Trophoblast cell (in vitro differentiated cells and primary cell): ENCODE data around the gene SLC13A2.

ENCODE experiments used
- DNase-seq, 2 donors: peaks; one replicate each; pipeline ENCODE4 v3.0.0-alpha.2; 2016
- H2AFZ ChIP-seq: 2 replicates; pipeline ENCODE4 v1.6.1; 2013; ENCODE audit warnings: low read length, moderate library complexity, mild to moderate bottlenecking; ENCODE audit not compliant: insufficient read depth, poor library complexity
- H2AK5ac ChIP-seq: 2 replicates; pipeline ENCODE4 v1.6.1; 2013; ENCODE audit warnings: mild to moderate bottlenecking, low read length
- H2BK120ac ChIP-seq: 2 replicates; pipeline ENCODE4 v1.6.1; 2013; ENCODE audit warnings: low read length, mild to moderate bottlenecking, moderate library complexity; ENCODE audit not compliant: insufficient read depth, poor library complexity
- H2BK12ac ChIP-seq: 2 replicates; pipeline ENCODE4 v1.6.1; 2013; ENCODE audit warnings: mild to moderate bottlenecking, low read length, moderate library complexity
- H2BK5ac ChIP-seq: 2 replicates; pipeline ENCODE4 v1.6.1; 2013; ENCODE audit warnings: low read length, low read depth, moderate library complexity, mild to moderate bottlenecking; ENCODE audit not compliant: poor library complexity
- H3K14ac ChIP-seq: 2 replicates; pipeline ENCODE4 v1.6.1; 2013; ENCODE audit warnings: mild to moderate bottlenecking, low read length
- H3K18ac ChIP-seq: 2 replicates; pipeline ENCODE4 v1.6.1; 2013; ENCODE audit warnings: mild to moderate bottlenecking, low read length
- H3K23ac ChIP-seq: 2 replicates; pipeline ENCODE4 v1.6.1; 2013; ENCODE audit warnings: low read length
- H3K27ac ChIP-seq: 2 replicates; pipeline ENCODE4 v1.5.1; 2013; ENCODE audit warnings: low read depth, mild to moderate bottlenecking, inconsistent platforms, low read length, moderate library complexity
- H3K27me3 ChIP-seq: 2 replicates; pipeline ENCODE4 v1.6.1; 2013; ENCODE audit warnings: inconsistent platforms, mild to moderate bottlenecking, low read length, moderate library complexity; ENCODE audit not compliant: insufficient read depth
- H3K36me3 ChIP-seq, 2 experiments: 1 replicate in 1 of 2; 2 replicates in 1 of 2; pipeline ENCODE4 v1.6.1; 2013; ENCODE audit warnings: low read length in 2 of 2, mild to moderate bottlenecking in 2 of 2, moderate library complexity in 1 of 2; ENCODE audit not compliant: insufficient read depth in 2 of 2, control insufficient read depth in 1 of 2
- H3K4ac ChIP-seq: 2 replicates; pipeline ENCODE4 v1.6.1; 2013; ENCODE audit warnings: low read depth, mild to moderate bottlenecking, low read length, moderate library complexity
- H3K4me1 ChIP-seq, 2 experiments: 1 replicate in 1 of 2; 2 replicates in 1 of 2; pipeline ENCODE4 v1.6.1; 2013; ENCODE audit warnings: low read length in 2 of 2, mild to moderate bottlenecking in 2 of 2, moderate library complexity in 1 of 2; ENCODE audit not compliant: insufficient read depth in 2 of 2, control insufficient read depth in 1 of 2
- H3K4me2 ChIP-seq: 2 replicates; pipeline ENCODE4 v1.6.1; 2013; ENCODE audit warnings: inconsistent platforms, mild to moderate bottlenecking, low read length, moderate library complexity
- H3K4me3 ChIP-seq: 2 replicates; pipeline ENCODE4 v1.5.1; 2013; ENCODE audit warnings: mild to moderate bottlenecking, low read depth, low read length, inconsistent platforms
- H3K79me1 ChIP-seq: one replicate; pipeline ENCODE4 v1.6.1; 2013; ENCODE audit warnings: low read length
- H3K79me2 ChIP-seq: 2 replicates; pipeline ENCODE4 v1.6.1; 2013; ENCODE audit warnings: low read length, mild to moderate bottlenecking; ENCODE audit not compliant: control insufficient read depth, insufficient read depth, poor library complexity
- H3K9ac ChIP-seq: 2 replicates; pipeline ENCODE4 v1.6.1; 2013; ENCODE audit warnings: mild to moderate bottlenecking, low read length
- H3K9me3 ChIP-seq: 2 replicates; pipeline ENCODE4 v1.6.1; 2013; ENCODE audit warnings: low read depth, mild to moderate bottlenecking, control low read depth, inconsistent platforms, low read length; ENCODE audit not compliant: insufficient read depth
- H4K12ac ChIP-seq: 2 replicates; pipeline ENCODE4 v1.6.1; 2013; ENCODE audit warnings: low read depth, mild to moderate bottlenecking, low read length, moderate library complexity
- H4K8ac ChIP-seq: 2 replicates; pipeline ENCODE4 v1.6.1; 2013; ENCODE audit warnings: low read depth, mild to moderate bottlenecking, low read length, moderate library complexity
- H4K91ac ChIP-seq: one replicate; pipeline ENCODE4 v1.6.1; 2013; ENCODE audit warnings: low read depth, mild to moderate bottlenecking, low read length, moderate library complexity
- WGBS: extraction: QIAGEN DNeasy Blood & Tissue Kit; methylation state at CpG from one replicate; pipeline ENCODE4 v1.1.7; 2013; ENCODE audit warnings: missing lambda C conversion rate; ENCODE audit not compliant: insufficient read length, insufficient coverage; ENCODE audit errors: extremely low coverage; 5-methylcytosine and 5-hydroxymethylcytosine counted together

SLC13A2 gene

GRCh38 chr17:28508211-28508724 lies 34.8 kb downstream of the SLC13A2 start:
- H3K9me3 ChIP-seq: peaks cover 1% of the 10 kb centered on the region
- H3K4me3 ChIP-seq: no peak overlapping the region
- no peak overlapping the region for H4K12ac ChIP-seq
- no peak overlapping the region for H3K4ac ChIP-seq
- H2BK5ac ChIP-seq: no peak overlapping the region
- no peak overlapping the region for H3K14ac ChIP-seq
- H3K18ac ChIP-seq: no peak overlapping the region
- no peak overlapping the region for H2AK5ac ChIP-seq
- H2AFZ ChIP-seq: no peak overlapping the region
- no peak overlapping the region for H2BK120ac ChIP-seq
- H3K79me2 ChIP-seq: no peaks in the 10 kb centered on the region
- H3K4me1 ChIP-seq: no peaks in the 10 kb centered on the region
- no CpG with 5 or more reads among the region's 11 CpGs for WGBS
- H3K36me3 ChIP-seq: no peaks in the 10 kb centered on the region
- H3K79me1 ChIP-seq: no peaks in the 10 kb centered on the region
- no peak for DNase-seq
- no peak overlapping the region for H4K8ac ChIP-seq
- H3K4me2 ChIP-seq: no peak overlapping the region
- H2BK12ac ChIP-seq: no peak overlapping the region
- no peak overlapping the region for H3K23ac ChIP-seq
- H3K9ac ChIP-seq: no peak overlapping the region
- no peak overlapping the region for H3K27ac ChIP-seq
- H3K27me3 ChIP-seq: no peaks in the 10 kb centered on the region
- H4K91ac ChIP-seq: no peak overlapping the region

- Histone ChIP-seq H3K79me2 (no peaks in the 10 kb centered on the region), H3K79me1 (no peaks in the 10 kb centered on the region), H3K4me2 (no peak overlapping the region), H3K4me3 (no peak overlapping the region), H3K9me3 (peaks cover 3% of the 10 kb centered on the region), H4K8ac (no peak overlapping the region), H3K23ac (no peak overlapping the region), H3K14ac (no peak overlapping the region), H3K27me3 (no peaks in the 10 kb centered on the region), H3K36me3 (no peaks in the 10 kb centered on the region), H2BK5ac (no peak overlapping the region), H3K4me1 (no peaks in the 10 kb centered on the region), H2BK12ac (no peak overlapping the region), H4K12ac (no peak overlapping the region), H3K4ac (no peak overlapping the region), H3K9ac (no peak overlapping the region), H2AFZ (no peak overlapping the region), H2AK5ac (no peak overlapping the region), H3K27ac (no peak overlapping the region), H4K91ac (no peak overlapping the region), H3K18ac (no peak overlapping the region), H2BK120ac (no peak overlapping the region)
- DNase-seq: peak in 1 of 2 donors; percentile 13
- no CpG with 5 or more reads among the region's 7 CpGs for WGBS
These were observed 36.3 kb downstream of the SLC13A2 start for GRCh38 chr17:28509789-28510188.

- H2AK5ac ChIP-seq: no peak overlapping the region
- H3K4me2 ChIP-seq: no peak overlapping the region
- H3K79me2 ChIP-seq: no peaks in the 10 kb centered on the region
- H3K9me3 ChIP-seq: peaks cover 10% of the 10 kb centered on the region
- H3K9ac ChIP-seq: no peak overlapping the region
- H3K4me3 ChIP-seq: no peak overlapping the region
- no peaks in the 10 kb centered on the region for H3K79me1 ChIP-seq
- no peak overlapping the region for H3K4ac ChIP-seq
- H2BK5ac ChIP-seq: no peak overlapping the region
- H3K27me3 ChIP-seq: no peaks in the 10 kb centered on the region
- no peak overlapping the region for H2BK120ac ChIP-seq
- no peak overlapping the region for H4K8ac ChIP-seq
- H3K23ac ChIP-seq: no peak overlapping the region
- no peak overlapping the region for H3K14ac ChIP-seq
- H2AFZ ChIP-seq: no peak overlapping the region
- no peak for DNase-seq
- H2BK12ac ChIP-seq: no peak overlapping the region
- H3K18ac ChIP-seq: no peak overlapping the region
- no peak overlapping the region for H4K91ac ChIP-seq
- no peak overlapping the region for H4K12ac ChIP-seq
- H3K4me1 ChIP-seq: no peaks in the 10 kb centered on the region
- no peak overlapping the region for H3K27ac ChIP-seq
- H3K36me3 ChIP-seq: no peaks in the 10 kb centered on the region
- no CpG with 5 or more reads among the region's 3 CpGs for WGBS
These were observed 38.5 kb downstream of the SLC13A2 start for GRCh38 chr17:28511858-28512461.

GRCh38 chr17:28513476-28513875 lies 40.0 kb downstream of the SLC13A2 start:
- Histone ChIP-seq H3K27me3 (no peaks in the 10 kb centered on the region), H3K79me2 (no peaks in the 10 kb centered on the region), H3K79me1 (no peaks in the 10 kb centered on the region), H4K12ac (no peak overlapping the region), H4K91ac (no peak overlapping the region), H3K27ac (no peak overlapping the region), H2BK5ac (no peak overlapping the region), H4K8ac (no peak overlapping the region), H3K4ac (no peak overlapping the region), H3K36me3 (no peaks in the 10 kb centered on the region), H2AK5ac (no peak overlapping the region), H3K4me3 (no peak overlapping the region), H3K18ac (no peak overlapping the region), H2BK12ac (no peak overlapping the region), H3K4me2 (no peak overlapping the region), H3K14ac (no peak overlapping the region), H3K23ac (no peak overlapping the region), H3K9me3 (peaks cover 10% of the 10 kb centered on the region), H3K9ac (no peak overlapping the region), H3K4me1 (no peaks in the 10 kb centered on the region), H2BK120ac (no peak overlapping the region), H2AFZ (no peak overlapping the region)
- DNase-seq: no peak
- WGBS: no CpG with 5 or more reads among the region's 7 CpGs
